Prostate gland (tissue), 2 donors: ENCODE measurements around the gene SINHCAF. TPM values are rescaled to one million over a fixed set of nuclear protein-coding genes. Genes with fewer than 3 reads are reported as not detected.

Source experiments
- DNase-seq: peaks from one replicate; pipeline ENCODE4 v3.0.0-alpha.2; 2019; ENCODE audit warnings: low spot score
- H3K27ac ChIP-seq, 2 donors: fragments of 200-600 bp; sonication (generic); 2 replicates each; pipeline ENCODE4 v1.5.1; 2017 to 2019
- H3K27me3 ChIP-seq: fragments of 200-600 bp; sonication (generic); replicated peaks from 2 replicates; pipeline ENCODE4 v1.5.1; 2019; ENCODE audit not compliant: insufficient read depth
- H3K36me3 ChIP-seq, 2 donors: fragments of 200-600 bp; sonication (generic); 1 replicate in 1 of 2; 2 replicates in 1 of 2; pipeline versions ENCODE4 v1.5.1 to v1.8.1; 2017 to 2019
- H3K4me1 ChIP-seq: fragments of 200-600 bp; sonication (generic); replicated peaks from 2 replicates; pipeline ENCODE4 v1.5.1; 2019
- H3K4me3 ChIP-seq, 2 donors: fragments of 200-600 bp; sonication (generic); 2 replicates each; pipeline ENCODE4 v1.5.1; 2017 to 2019
- H3K9me3 ChIP-seq: fragments of 200-600 bp; sonication (generic); 2 replicates; pipeline ENCODE4 v1.5.1; 2017
- POLR2A ChIP-seq: fragments of 450-650 bp; IDR thresholded peaks from one replicate; pipeline ENCODE4 v1.6.1; 2016; ENCODE audit warnings: antibody characterized with exemption, mild to moderate bottlenecking
- POLR2AphosphoS5 ChIP-seq: sonication (generic); formaldehyde crosslinking; IDR thresholded peaks from one replicate; pipeline ENCODE4 v1.6.1; 2017; ENCODE audit warnings: antibody characterized with exemption
- WGBS: methylation state at CpG from one replicate; pipeline ENCODE4 v1.1.5; 2018; 5-methylcytosine and 5-hydroxymethylcytosine counted together
- intact Hi-C: fragments of 100-400 bp; cut with DNase I; formaldehyde crosslinking; loops from one replicate; pipeline ENCODE4 v1.14.2; 2022
- total RNA-seq, 2 donors: library from RNA; depleted of rRNA; stranded (reverse); fragments of >200 nt; gene quantifications; one replicate each; pipeline ENCODE4 v1.1.0, GENCODE V29; 2016
- TF ChIP-seq, protein P1 (sequence below), 4 experiments: fragments of 200-600 bp in 2 of 4; fragments of 450-650 bp in 2 of 4; sonication (generic) in 2 of 4; IDR thresholded peaks; 1 replicate in 3 of 4; 2 replicates in 1 of 4; pipeline ENCODE4 v1.5.1; 2016 to 2019; ENCODE audit warnings: antibody characterized with exemption in 4 of 4, mild to moderate bottlenecking in 2 of 4, moderate library complexity in 2 of 4

Gene SINHCAF
- total RNA-seq, 2 donors from 2014 or later, result 69.1 to 74.1 TPM

DNA sequence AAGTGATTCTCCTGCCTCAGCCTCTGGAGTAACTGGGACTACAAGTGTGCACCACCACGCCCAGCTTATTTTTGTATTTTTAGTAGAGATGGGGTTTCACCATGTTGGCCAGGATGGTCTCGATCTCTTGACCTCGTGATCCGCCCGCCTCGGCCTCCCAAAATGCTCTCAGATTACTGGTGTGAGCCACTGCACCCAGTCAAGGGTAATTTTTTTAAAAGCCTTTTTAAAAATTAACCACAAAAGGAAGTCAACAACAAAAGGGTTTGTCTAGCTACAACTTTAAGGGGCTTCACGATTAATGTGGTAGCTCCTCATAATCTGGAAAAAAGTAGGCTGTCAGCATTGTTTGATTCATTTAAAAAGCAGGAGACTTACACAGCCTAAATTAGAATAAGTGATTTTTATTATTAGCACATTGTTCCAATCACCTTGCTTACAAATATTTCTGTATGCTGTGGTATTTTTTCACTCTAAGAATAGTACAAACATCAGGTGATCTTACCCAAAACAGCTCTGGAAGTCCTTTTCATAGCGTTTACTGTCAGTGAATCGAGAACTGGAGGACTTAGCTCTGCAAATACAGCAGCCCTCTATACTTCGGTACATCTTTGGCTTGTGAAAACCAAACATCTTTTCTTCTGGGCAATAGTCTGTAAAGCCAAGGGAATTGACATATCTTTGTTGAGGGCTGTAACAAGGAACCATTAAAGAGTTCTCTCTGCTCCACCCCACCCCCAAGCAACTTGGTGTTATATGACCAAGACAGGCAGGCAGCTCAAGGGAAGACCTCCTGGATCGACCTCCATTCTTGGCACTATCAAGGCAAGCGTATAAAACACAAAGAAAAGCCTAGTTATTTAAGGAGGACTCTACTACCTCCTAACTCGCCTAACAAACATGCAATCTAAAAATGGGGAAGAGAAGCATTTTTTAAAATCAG, 28.1 kb downstream of the SINHCAF start:
- DNase-seq, result no peak
- Histone ChIP-seq H3K36me3 (no peaks in the 10 kb centered on the region), H3K27ac (no peak overlapping the region), H3K4me3 (no peak overlapping the region), H3K4me1 (no peaks in the 10 kb centered on the region), H3K27me3 (no peaks in the 10 kb centered on the region), H3K9me3 (no peaks in the 10 kb centered on the region)
- 65% methylated on average over 13 of the region's 13 CpGs for WGBS
- intact Hi-C loops, result no loop called here
- TF ChIP-seq POLR2AphosphoS5 (no peak), POLR2A (no peak)
- TF ChIP-seq, protein P1, sequence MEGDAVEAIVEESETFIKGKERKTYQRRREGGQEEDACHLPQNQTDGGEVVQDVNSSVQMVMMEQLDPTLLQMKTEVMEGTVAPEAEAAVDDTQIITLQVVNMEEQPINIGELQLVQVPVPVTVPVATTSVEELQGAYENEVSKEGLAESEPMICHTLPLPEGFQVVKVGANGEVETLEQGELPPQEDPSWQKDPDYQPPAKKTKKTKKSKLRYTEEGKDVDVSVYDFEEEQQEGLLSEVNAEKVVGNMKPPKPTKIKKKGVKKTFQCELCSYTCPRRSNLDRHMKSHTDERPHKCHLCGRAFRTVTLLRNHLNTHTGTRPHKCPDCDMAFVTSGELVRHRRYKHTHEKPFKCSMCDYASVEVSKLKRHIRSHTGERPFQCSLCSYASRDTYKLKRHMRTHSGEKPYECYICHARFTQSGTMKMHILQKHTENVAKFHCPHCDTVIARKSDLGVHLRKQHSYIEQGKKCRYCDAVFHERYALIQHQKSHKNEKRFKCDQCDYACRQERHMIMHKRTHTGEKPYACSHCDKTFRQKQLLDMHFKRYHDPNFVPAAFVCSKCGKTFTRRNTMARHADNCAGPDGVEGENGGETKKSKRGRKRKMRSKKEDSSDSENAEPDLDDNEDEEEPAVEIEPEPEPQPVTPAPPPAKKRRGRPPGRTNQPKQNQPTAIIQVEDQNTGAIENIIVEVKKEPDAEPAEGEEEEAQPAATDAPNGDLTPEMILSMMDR (IDR thresholded peaks at IDR 0.05), result no peak

DNA sequence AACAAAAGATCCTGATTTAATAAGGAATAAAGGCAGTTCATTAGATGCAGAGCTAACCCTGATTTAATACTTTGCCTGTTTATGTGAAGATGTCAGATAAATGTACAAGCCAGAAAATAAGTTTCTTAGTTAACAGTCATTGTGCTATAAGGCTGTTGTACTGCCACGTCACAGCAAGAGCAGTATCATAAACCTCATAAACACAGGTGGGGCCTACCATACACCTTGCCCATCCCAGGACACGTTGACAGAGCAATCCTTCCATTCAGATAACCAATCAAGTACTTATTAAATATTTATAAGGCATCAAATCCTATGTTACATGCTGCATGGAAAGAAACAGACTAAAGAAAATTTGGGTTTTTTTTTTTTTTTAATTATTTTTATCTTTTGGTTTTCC, 36.5 kb downstream of the SINHCAF start:
- WGBS, result 56% methylated on average over 2 of the region's 2 CpGs

DNA sequence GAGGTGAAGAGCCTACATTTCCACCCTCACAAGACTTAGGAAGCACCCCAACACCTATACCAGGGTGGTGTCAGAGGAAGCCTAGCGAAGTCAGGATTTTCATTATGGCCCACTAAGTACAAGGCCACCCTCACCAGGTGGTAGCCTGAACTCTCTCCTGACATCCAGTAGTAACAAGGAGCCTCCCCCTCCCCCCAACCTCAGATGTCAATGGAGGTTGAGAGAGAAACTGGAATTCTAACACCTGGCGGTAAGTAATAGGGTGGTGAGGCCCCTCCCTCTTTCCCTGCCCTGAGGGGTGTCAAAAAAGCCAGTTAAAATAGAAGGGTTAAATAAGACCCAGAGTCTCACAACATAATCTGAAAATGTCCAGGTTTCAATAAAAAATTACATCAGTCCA, 37.6 kb downstream of the SINHCAF start:
- Histone ChIP-seq H3K36me3 (no peaks in the 10 kb centered on the region), H3K4me3 (no peak overlapping the region), H3K9me3 (no peaks in the 10 kb centered on the region), H3K4me1 (no peaks in the 10 kb centered on the region), H3K27ac (no peak overlapping the region), H3K27me3 (no peaks in the 10 kb centered on the region)
- WGBS, result 100% methylated on average over 2 of the region's 2 CpGs
- no peak for DNase-seq
- intact Hi-C loops, result no loop called here
- TF ChIP-seq, protein P1 (IDR thresholded peaks at IDR 0.05), result no peak
- TF ChIP-seq POLR2A (no peak), POLR2AphosphoS5 (no peak)

More for the DNA sequence above, 36.5 kb downstream of the SINHCAF start:
- H3K27me3 ChIP-seq, result no peaks in the 10 kb centered on the region
- no peaks in the 10 kb centered on the region for H3K9me3 ChIP-seq
- no peaks in the 10 kb centered on the region for H3K36me3 ChIP-seq
- intact Hi-C loops, result no loop called here
- H3K27ac ChIP-seq, result no peak overlapping the region
- H3K4me1 ChIP-seq, result no peaks in the 10 kb centered on the region
- H3K4me3 ChIP-seq, result no peak overlapping the region
- DNase-seq, result no peak
- no peak for TF ChIP-seq POLR2A
- no peak for TF ChIP-seq POLR2AphosphoS5
- TF ChIP-seq, protein P1 (IDR thresholded peaks at IDR 0.05), result no peak

DNA sequence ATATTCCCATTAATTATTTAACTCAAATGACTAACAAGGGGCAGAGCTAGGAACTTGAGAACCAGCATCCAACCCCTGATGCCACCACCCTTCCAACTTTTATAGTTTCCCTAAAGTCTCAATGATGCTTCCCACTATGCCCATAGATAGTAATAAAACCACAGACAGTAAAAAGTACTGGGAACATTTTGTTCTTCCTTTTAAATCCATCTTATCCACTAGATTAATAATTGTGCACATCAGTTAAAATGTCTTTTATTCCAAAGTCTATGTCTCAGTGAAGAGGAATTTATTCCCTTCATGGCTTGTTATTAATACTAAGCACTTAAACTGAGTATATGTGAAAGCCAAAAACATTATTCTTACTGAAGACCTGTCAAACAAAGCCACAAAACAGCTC, 45.8 kb downstream of the SINHCAF start:
- no peaks in the 10 kb centered on the region for H3K27me3 ChIP-seq
- no peaks in the 10 kb centered on the region for H3K4me1 ChIP-seq
- DNase-seq, result no peak
- no peak overlapping the region for H3K4me3 ChIP-seq
- H3K36me3 ChIP-seq, result no peaks in the 10 kb centered on the region
- intact Hi-C loops, result no loop called here
- peak overlapping the region; percentile 13 to 21 for H3K27ac ChIP-seq
- TF ChIP-seq POLR2AphosphoS5 (peak; percentile 42), POLR2A (no peak)
- TF ChIP-seq, protein P1 (IDR thresholded peaks at IDR 0.05), result no peak
- no peaks in the 10 kb centered on the region for H3K9me3 ChIP-seq
